Measurements from ENCODE around the gene CACNA1A.

- no peak for TF ChIP-seq CTCF (conservative IDR thresholded peaks at IDR 0.05; ENCODE audit: low read length)
- no peak for TF ChIP-seq EZH2phosphoT487 (IDR thresholded peaks at IDR 0.05; ENCODE audit: borderline replicate concordance, low read depth, low read length)
Observed at GRCh38 chr19:13267889-13268288, 238.4 kb downstream of the CACNA1A start.
